HEK293 (cell line): Measurements from ENCODE around the gene KANK4.

Experiments used
- FEZF1 ChIP-seq: fragments of 450-650 bp; formaldehyde crosslinking; IDR thresholded peaks from 2 replicates; pipeline ENCODE4 v1.5.1; 2016; ENCODE audit warnings: missing biosample characterization, missing genetic modification characterization
- GFI1B ChIP-seq: fragments of 450-650 bp; formaldehyde crosslinking; IDR thresholded peaks from 2 replicates; pipeline ENCODE4 v1.5.1; 2016; ENCODE audit warnings: missing biosample characterization, missing genetic modification characterization
- MEIS1 ChIP-seq: sonication (generic); formaldehyde crosslinking; IDR thresholded peaks from 2 replicates; pipeline ENCODE4 v1.8.1; 2022; ENCODE audit warnings: missing genetic modification reagents, mild to moderate bottlenecking, borderline replicate concordance
- PBX3 ChIP-seq: sonication (generic); formaldehyde crosslinking; IDR thresholded peaks from 2 replicates; pipeline ENCODE4 v1.8.1; 2022; ENCODE audit warnings: mild to moderate bottlenecking, moderate library complexity, missing genetic modification reagents
- SCRT1 ChIP-seq: fragments of 450-650 bp; formaldehyde crosslinking; IDR thresholded peaks from 2 replicates; pipeline ENCODE4 v1.5.1; 2016; ENCODE audit warnings: missing biosample characterization, missing genetic modification characterization, borderline replicate concordance
- SP2 ChIP-seq: fragments of 450-650 bp; formaldehyde crosslinking; IDR thresholded peaks from 2 replicates; pipeline ENCODE4 v1.5.1; 2016; ENCODE audit warnings: missing biosample characterization, missing genetic modification characterization
- SP7 ChIP-seq: fragments of 450-650 bp; formaldehyde crosslinking; IDR thresholded peaks from 2 replicates; pipeline ENCODE4 v1.5.1; 2016; ENCODE audit warnings: missing biosample characterization, missing genetic modification characterization
- YY1 ChIP-seq: fragments of 450-650 bp; formaldehyde crosslinking; IDR thresholded peaks from 2 replicates; pipeline ENCODE4 v1.5.1; 2018; ENCODE audit warnings: missing biosample characterization, missing genetic modification characterization
- ZNF184 ChIP-seq: fragments of 450-650 bp; IDR thresholded peaks from 2 replicates; pipeline ENCODE4 v1.5.1; 2018; ENCODE audit warnings: missing biosample characterization, mild to moderate bottlenecking, missing genetic modification characterization
- ZNF280C ChIP-seq: fragments of 450-650 bp; formaldehyde crosslinking; IDR thresholded peaks from 2 replicates; pipeline ENCODE4 v1.5.1; 2016; ENCODE audit warnings: missing biosample characterization, missing genetic modification characterization
- ZNF768 ChIP-seq: fragments of 450-650 bp; formaldehyde crosslinking; IDR thresholded peaks from 2 replicates; pipeline ENCODE4 v1.5.1; 2018; ENCODE audit warnings: missing biosample characterization, mild to moderate bottlenecking, missing genetic modification characterization
- TF ChIP-seq, protein P1 (sequence below): fragments of 450-650 bp; formaldehyde crosslinking; IDR thresholded peaks from 2 replicates; pipeline ENCODE4 v1.5.1; 2016; ENCODE audit warnings: missing biosample characterization, missing genetic modification characterization

GRCh38 chr1:62196086-62196690 is 123.0 kb downstream of the KANK4 start:
- TF ChIP-seq, protein P1, sequence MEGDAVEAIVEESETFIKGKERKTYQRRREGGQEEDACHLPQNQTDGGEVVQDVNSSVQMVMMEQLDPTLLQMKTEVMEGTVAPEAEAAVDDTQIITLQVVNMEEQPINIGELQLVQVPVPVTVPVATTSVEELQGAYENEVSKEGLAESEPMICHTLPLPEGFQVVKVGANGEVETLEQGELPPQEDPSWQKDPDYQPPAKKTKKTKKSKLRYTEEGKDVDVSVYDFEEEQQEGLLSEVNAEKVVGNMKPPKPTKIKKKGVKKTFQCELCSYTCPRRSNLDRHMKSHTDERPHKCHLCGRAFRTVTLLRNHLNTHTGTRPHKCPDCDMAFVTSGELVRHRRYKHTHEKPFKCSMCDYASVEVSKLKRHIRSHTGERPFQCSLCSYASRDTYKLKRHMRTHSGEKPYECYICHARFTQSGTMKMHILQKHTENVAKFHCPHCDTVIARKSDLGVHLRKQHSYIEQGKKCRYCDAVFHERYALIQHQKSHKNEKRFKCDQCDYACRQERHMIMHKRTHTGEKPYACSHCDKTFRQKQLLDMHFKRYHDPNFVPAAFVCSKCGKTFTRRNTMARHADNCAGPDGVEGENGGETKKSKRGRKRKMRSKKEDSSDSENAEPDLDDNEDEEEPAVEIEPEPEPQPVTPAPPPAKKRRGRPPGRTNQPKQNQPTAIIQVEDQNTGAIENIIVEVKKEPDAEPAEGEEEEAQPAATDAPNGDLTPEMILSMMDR (tag by site-specific recombination), result no peak
- TF ChIP-seq SP7 (tag by site-specific recombination) (no peak), ZNF768 (tag by site-specific recombination) (no peak), GFI1B (tag by site-specific recombination) (no peak), FEZF1 (no peak), SP2 (tag by site-specific recombination) (no peak), ZNF184 (tag by site-specific recombination) (no peak), SCRT1 (tag by site-specific recombination) (no peak), ZNF280C (tag by site-specific recombination) (no peak), PBX3 (no peak), MEIS1 (CRISPR knock-in tag) (no peak), YY1 (no peak)
